ENCODE measurements around the gene ADH1C.

Gene ADH1C

DNA sequence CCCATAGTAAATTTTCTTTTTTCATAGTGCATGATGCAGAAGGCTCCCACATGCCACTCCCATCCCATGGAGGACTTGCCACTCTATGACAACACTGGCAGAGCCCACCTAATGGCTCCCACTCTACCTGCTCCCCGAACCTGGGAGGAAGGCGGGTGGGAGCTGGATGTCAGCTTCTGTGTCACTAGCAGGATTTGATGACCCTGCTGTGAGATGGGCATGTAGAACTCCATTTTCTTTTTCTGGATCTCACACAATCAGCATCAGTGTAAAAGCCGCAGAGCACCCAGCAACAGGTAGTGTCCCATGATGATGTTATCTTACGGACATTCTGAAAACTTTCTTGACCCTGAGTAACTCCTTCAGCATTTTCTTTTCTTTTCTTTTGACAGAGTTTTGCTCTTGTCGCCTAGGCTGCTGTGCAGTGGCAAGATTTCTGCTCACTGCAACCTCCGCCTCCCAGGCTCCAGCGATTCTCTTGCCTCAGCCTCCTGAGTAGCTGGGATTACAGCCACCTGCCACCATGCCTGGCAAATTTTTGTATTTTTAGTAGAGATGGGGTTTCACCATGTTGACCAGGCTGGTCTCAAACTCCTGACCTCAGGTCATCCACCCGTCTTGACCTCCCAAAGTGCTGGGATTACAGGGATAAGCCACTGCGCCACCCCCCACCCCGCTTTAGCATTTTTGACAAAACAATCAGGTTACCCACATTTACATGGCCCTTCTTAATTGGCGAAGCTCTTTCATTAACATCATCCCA, 46.7 kb downstream of the ADH1C start:
- DNase-seq (ENCODE audit: low read depth in 2 of 3, low spot score in 1 of 3) = no peak

DNA sequence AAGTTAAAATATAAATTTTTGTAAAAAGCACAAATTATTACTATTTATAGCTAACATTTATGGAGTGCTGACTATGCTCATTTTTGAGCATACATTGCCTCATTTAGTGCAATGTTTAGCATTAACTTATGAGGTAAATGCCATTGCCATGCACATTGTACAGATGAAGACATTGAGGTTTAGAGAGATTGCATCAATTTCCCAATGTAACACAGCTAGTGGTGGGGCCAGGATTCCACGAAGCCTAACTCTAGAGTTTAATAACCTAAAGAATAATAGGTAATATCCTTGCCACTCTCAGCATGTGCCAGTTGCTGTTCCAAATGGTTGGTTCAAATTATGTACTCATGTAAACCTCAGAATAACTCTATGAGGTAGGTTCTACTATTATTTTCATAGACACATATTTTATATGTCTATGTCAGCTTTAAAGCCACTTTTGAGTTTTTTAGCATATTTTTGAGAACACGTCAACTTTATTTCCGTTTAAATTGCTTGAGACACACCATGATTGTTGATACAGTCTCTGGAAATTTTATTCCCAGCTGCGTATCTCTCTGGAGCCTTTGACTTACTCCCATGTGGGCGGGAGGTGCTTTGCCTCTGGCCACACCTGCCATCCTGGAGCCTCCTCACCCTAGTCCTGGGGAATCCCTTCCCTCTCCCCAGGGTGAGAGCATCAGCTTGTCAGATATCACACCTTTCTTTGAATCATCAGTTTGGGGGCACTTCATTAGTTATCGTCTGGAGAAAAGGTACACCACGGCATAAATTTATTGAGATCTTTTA, 51.0 kb downstream of the ADH1C start:
- no peak for DNase-seq (ENCODE audit: low read depth in 2 of 3, low spot score in 1 of 3)

DNA sequence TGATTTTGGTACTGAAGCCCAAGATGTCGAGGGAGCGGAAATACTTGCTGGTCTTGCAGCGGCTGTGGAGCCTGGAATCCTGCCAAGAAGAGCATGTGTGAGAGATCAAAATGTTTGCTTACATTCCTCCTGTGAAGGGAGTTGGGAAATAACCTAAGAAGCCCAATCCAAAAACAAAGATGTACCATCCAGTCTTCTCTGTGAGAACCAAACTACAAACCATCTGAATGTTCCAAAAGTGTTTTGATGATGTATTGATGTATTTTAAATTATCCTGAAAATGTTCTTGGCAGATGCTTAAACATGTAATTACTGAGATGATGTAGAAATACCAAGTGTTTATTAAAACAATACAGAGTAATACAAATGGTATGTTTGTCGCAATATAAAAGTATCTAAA, 51.6 kb downstream of the ADH1C start:
- no peak for DNase-seq (ENCODE audit: low read depth in 2 of 3, low spot score in 1 of 3)

DNA sequence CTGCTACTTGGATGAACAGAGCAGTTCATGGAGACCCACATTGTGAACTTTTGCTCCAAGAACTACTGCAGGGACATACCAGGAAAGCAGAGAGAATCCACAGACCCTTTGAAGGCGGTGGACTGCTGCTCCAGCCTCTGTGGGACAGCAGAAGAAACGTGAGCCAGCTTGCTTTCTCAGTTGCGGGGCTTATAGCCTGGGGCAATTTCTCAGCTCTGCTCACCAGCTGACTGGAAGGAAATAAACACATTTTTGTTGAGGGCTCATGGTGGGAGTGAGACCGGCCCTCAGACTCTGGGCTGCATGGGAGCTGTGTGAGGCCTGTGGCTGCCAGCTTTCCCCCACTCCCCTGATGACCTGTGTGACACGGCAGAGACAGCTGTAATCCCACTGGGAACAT, 59.2 kb downstream of the ADH1C start:
- DNase-seq (ENCODE audit: low read depth in 2 of 3, low spot score in 1 of 3) = no peak

DNA sequence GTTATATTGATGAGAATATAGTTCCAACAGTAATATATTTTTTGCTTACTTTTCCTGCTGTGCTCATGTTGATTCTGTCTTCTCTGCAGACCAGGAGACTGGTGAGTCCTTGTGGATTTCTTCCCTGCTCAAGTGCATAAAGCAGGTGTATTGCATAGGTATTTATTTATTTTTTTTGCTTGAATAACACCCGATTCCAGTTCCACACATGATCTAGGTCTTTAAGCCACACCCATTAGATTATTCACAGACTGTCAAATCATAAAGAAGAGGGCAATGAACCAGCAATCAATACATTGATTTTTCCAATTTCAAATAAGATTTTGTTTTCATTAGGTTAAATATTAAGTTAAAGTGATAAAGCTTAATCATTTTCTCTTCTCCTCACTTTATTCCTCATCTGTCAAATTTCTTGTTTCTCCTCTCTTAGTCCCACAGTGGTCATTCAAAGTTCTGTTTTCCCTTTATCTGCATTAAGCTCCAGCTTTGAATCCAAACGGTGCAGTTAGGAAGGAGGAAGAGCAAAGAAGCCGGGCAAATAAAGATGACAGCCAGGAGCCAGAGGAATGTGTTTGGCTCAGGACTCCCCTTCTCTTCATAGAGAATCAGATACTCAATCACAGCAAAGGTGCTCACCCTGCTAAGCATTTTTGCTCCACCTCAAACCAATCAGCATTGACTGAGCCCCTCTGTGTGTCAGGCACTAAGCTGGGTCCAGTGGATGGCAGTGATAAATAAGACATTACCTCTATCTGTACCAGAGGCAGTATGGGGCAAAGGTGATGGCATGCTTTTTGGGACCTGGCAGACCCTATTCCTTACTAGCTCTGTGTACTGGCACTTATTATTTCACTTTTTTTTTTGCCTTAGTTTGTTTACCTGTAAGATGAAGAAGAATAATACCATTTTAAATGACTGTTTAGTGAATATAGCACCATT, 61.4 kb downstream of the ADH1C start, which contains the start of gene ADH1A:
ADH1A (minus strand) TSS at position 138 of the 939 bp plus-strand sequence; CDS start at position 67, 71 bp downstream.
- no peak for DNase-seq (ENCODE audit: low read depth in 2 of 3, low spot score in 1 of 3)

All from stimulated activated CD4-positive, alpha-beta T cell treated with anti-CD3 and anti-CD28 coated beads, Interleukin-12 subunit alpha, Interleukin-12 subunit beta, amount 100 ng/mL, for 48 hours (primary cell).